Endothelial cell of umbilical vein (primary cell): ENCODE measurements around the gene DGKD. TPM values are rescaled to one million over a fixed set of nuclear protein-coding genes. Genes with fewer than 3 reads are reported as not detected.

Experiments used
- BruUV-seq: library from RNA; stranded (reverse); fragments of 400-500 nt; replicated peaks from 2 replicates; lab custom pipeline; 2021; lab: Mats Ljungman, UMichigan
- CTCF ChIA-PET: fragments of 300-600, 350-600 bp; sonication (Branson Sonifier 250); formaldehyde crosslinking; loops from one replicate; lab custom pipeline; 2021; ENCODE audit warnings: antibody characterized with exemption, inconsistent platforms; lab: Charles Lee
- POLR2A ChIA-PET: fragments of 300-600, 350-600 bp; sonication (Branson Sonifier 250); formaldehyde crosslinking; loops from one replicate; lab custom pipeline; 2021; ENCODE audit warnings: antibody characterized with exemption, inconsistent platforms; lab: Charles Lee
- DNase-seq: peaks from one replicate; pipeline ENCODE4 v3.0.0-alpha.2; 2011; ENCODE audit warnings: low read depth, low spot score
- FAIRE-seq: peaks from 2 replicates; lab custom pipeline; 2011; peaks lifted over from hg19 to GRCh38; lab: Jason Lieb, UNC
- H2AFZ ChIP-seq: 2 replicates; pipeline ENCODE4 v1.6.0; 2012; ENCODE audit warnings: low read depth, low read length, control low read depth, inconsistent platforms
- H3K27ac ChIP-seq: 2 replicates; pipeline ENCODE4 v1.5.1; 2011; ENCODE audit warnings: low read depth, mild to moderate bottlenecking, control low read depth, low read length, moderate library complexity; ENCODE audit not compliant: insufficient read depth
- H3K27me3 ChIP-seq, 2 experiments: 2 replicates each; pipeline versions ENCODE4 v1.6.0 to v1.6.1; 2011; ENCODE audit warnings: low read length in 2 of 2, mixed read lengths in 1 of 2; ENCODE audit not compliant: control insufficient read depth in 2 of 2, insufficient read depth in 2 of 2
- H3K36me3 ChIP-seq, 2 experiments: 2 replicates in 1 of 2; 3 replicates in 1 of 2; pipeline ENCODE4 v1.5.1; 2011; ENCODE audit warnings: low read length in 2 of 2, mild to moderate bottlenecking in 1 of 2, moderate library complexity in 1 of 2; ENCODE audit not compliant: control insufficient read depth in 2 of 2, insufficient read depth in 2 of 2; ENCODE audit errors: extremely low read depth in 1 of 2
- H3K4me1 ChIP-seq: 3 replicates; pipeline ENCODE4 v1.5.1; 2011; ENCODE audit warnings: mild to moderate bottlenecking, low read length; ENCODE audit not compliant: control insufficient read depth, insufficient read depth; ENCODE audit errors: extremely low read depth
- H3K4me2 ChIP-seq: 2 replicates; pipeline ENCODE4 v1.6.1; 2011; ENCODE audit warnings: low read length, control low read depth, mixed read lengths; ENCODE audit not compliant: insufficient read depth
- H3K4me3 ChIP-seq, 3 experiments: fragments of 200-600 bp in 1 of 3; sonication (generic), shearing (Covaris generic) in 1 of 3; replicated peaks in 1 of 3; 2 replicates each; pipeline ENCODE4 v1.5.1; 2011 to 2016; ENCODE audit warnings: control low read depth in 3 of 3, low read length in 3 of 3, mild to moderate bottlenecking in 2 of 3, inconsistent platforms in 1 of 3, low read depth in 1 of 3, moderate library complexity in 1 of 3; ENCODE audit not compliant: insufficient read depth in 1 of 3
- H3K79me2 ChIP-seq: 2 replicates; pipeline ENCODE4 v1.6.0; 2012; ENCODE audit warnings: low read length, inconsistent platforms; ENCODE audit not compliant: control insufficient read depth, insufficient read depth
- H3K9ac ChIP-seq: replicated peaks from 2 replicates; pipeline ENCODE3; 2011; ENCODE audit warnings: low read length, control low read depth; ENCODE audit not compliant: insufficient read depth; ENCODE audit errors: extremely low read depth
- H3K9me1 ChIP-seq: replicated peaks from 3 replicates; pipeline ENCODE4 v1.6.0; 2011; ENCODE audit warnings: mild to moderate bottlenecking, low read length; ENCODE audit not compliant: control insufficient read depth, insufficient read depth; ENCODE audit errors: extremely low read depth
- H3K9me3 ChIP-seq: replicated peaks from 2 replicates; pipeline ENCODE4 v1.5.1; 2012; ENCODE audit warnings: low read length, inconsistent platforms; ENCODE audit not compliant: control insufficient read depth, insufficient read depth
- H4K20me1 ChIP-seq: replicated peaks from 2 replicates; pipeline ENCODE3; 2011; ENCODE audit warnings: mild to moderate bottlenecking, low read length; ENCODE audit not compliant: control insufficient read depth, insufficient read depth; ENCODE audit errors: extremely low read depth
- EZH2 ChIP-seq: IDR thresholded peaks from 2 replicates; pipeline ENCODE4 v1.6.1; 2012; ENCODE audit warnings: borderline replicate concordance, low read depth, mild to moderate bottlenecking, moderate library complexity, low read length, inconsistent platforms; ENCODE audit not compliant: severe bottlenecking
- GATA2 ChIP-seq: IDR thresholded peaks from 2 replicates; pipeline ENCODE4 v1.7.0; 2011; ENCODE audit warnings: low read depth, mild to moderate bottlenecking, moderate library complexity, mixed read lengths, low read length; ENCODE audit not compliant: insufficient read length, insufficient read depth
- JUN ChIP-seq: IDR thresholded peaks from 2 replicates; pipeline ENCODE4 v1.6.1; 2011; ENCODE audit warnings: borderline replicate concordance, low read depth; ENCODE audit not compliant: insufficient read length, insufficient read depth
- MYC ChIP-seq: IDR thresholded peaks from one replicate; pipeline ENCODE4 v1.6.1; 2011; ENCODE audit warnings: mild to moderate bottlenecking, low read depth, low read length
- POLR2A ChIP-seq: IDR thresholded peaks from 2 replicates; pipeline ENCODE4 v1.6.1; 2012; ENCODE audit warnings: low read depth, mild to moderate bottlenecking, control low read depth, low read length
- POLR2AphosphoS5 ChIP-seq: IDR thresholded peaks from 2 replicates; pipeline ENCODE4 v1.6.1; 2012; ENCODE audit warnings: low read depth, mild to moderate bottlenecking, control low read depth, low read length, moderate library complexity; ENCODE audit not compliant: insufficient read depth
- dilution Hi-C: fragments of 300-500 bp; cut with MboI; formaldehyde crosslinking; loops from one replicate; pipeline ENCODE4 v1.15.0; 2019; ENCODE audit warnings: low sequenced_read_pairs; ENCODE audit not compliant: extremely low pct_ligation_motif_present
- intact Hi-C: fragments of 100-400 bp; cut with micrococcal nuclease; formaldehyde crosslinking; loops from one replicate; pipeline ENCODE4 v1.10.0; 2022
- polyA plus RNA-seq, 4 experiments: library from polyadenylated mRNA; depleted of rRNA in 3 of 4; stranded (reverse) in 3 of 4; unstranded in 1 of 4; fragments of >200 nt; gene quantifications; 2 replicates each; pipeline versions ENCODE4 v1.2.1 to v1.2.3, GENCODE V29; 2011 to 2012; ENCODE audit warnings: missing spikeins in 1 of 4
- total RNA-seq: library from RNA; stranded (reverse); gene quantifications from 2 replicates; pipeline ENCODE4 v1.2.3, GENCODE V29; 2021
- TF ChIP-seq, protein P1 (sequence below), 2 donors: IDR thresholded peaks; 1 replicate in 1 of 2; 2 replicates in 1 of 2; pipeline ENCODE4 v1.5.1; 2011; ENCODE audit warnings: low read length in 2 of 2, mild to moderate bottlenecking in 2 of 2, moderate library complexity in 2 of 2, control low read depth in 1 of 2, inconsistent platforms in 1 of 2, low read depth in 1 of 2; ENCODE audit not compliant: insufficient read depth in 1 of 2; ENCODE audit errors: extremely low read depth in 1 of 2

DGKD gene
- total and polyA plus RNA-seq, 2 donors (not counting 3 experiments of a cell fraction or from before 2014, with no cell fraction given): 10.8 to 36.6 TPM

DNA sequence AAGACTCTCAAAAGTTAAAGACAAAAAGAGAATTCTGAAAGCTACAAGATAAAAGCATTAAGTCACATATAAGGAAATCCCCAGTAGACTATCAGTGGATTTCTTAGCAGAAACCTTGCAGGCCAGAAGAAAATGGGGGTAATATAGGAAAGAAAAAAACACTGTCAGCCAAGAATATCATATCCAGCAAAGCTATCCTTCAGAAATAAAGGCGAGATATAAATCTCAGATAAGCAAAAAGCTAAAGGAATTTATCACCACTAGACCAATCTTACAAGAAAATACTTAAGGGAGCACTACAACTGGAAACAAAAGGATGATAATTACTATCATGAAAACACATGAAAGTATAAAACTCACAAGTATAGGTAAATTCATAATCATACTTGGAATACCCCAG lies 149.2 kb downstream of the DGKD start:
- POLR2A ChIA-PET: no interaction called here
- H3K4me1 ChIP-seq: no peaks in the 10 kb centered on the region
- H3K9me3 ChIP-seq: no peaks in the 10 kb centered on the region
- H3K27me3 ChIP-seq: no peaks in the 10 kb centered on the region
- intact Hi-C loops: no loop called here
- no peak overlapping the region for H3K4me2 ChIP-seq
- H3K9ac ChIP-seq: no peak overlapping the region
- no peaks in the 10 kb centered on the region for H3K36me3 ChIP-seq
- TF ChIP-seq, protein P1, sequence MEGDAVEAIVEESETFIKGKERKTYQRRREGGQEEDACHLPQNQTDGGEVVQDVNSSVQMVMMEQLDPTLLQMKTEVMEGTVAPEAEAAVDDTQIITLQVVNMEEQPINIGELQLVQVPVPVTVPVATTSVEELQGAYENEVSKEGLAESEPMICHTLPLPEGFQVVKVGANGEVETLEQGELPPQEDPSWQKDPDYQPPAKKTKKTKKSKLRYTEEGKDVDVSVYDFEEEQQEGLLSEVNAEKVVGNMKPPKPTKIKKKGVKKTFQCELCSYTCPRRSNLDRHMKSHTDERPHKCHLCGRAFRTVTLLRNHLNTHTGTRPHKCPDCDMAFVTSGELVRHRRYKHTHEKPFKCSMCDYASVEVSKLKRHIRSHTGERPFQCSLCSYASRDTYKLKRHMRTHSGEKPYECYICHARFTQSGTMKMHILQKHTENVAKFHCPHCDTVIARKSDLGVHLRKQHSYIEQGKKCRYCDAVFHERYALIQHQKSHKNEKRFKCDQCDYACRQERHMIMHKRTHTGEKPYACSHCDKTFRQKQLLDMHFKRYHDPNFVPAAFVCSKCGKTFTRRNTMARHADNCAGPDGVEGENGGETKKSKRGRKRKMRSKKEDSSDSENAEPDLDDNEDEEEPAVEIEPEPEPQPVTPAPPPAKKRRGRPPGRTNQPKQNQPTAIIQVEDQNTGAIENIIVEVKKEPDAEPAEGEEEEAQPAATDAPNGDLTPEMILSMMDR (IDR thresholded peaks at IDR 0.05; ENCODE audit: extremely low read depth in 1 of 2, insufficient read depth in 1 of 2, low read depth in 1 of 2, low read length in 2 of 2): no peak
- no peak for TF ChIP-seq JUN
- TF ChIP-seq EZH2: no peak
- TF ChIP-seq POLR2AphosphoS5: no peak
- TF ChIP-seq MYC: no peak
- TF ChIP-seq GATA2: no peak
- no peak for TF ChIP-seq POLR2A
- BruUV-seq: no TSS peak
- no peak overlapping the region for H3K27ac ChIP-seq
- no peaks in the 10 kb centered on the region for H3K79me2 ChIP-seq
- dilution Hi-C loops: no loop called here
- no peak overlapping the region for H3K4me3 ChIP-seq
- DNase-seq (no peak), FAIRE-seq (no peak)
- H3K9me1 ChIP-seq: no peaks in the 10 kb centered on the region
- no peaks in the 10 kb centered on the region for H4K20me1 ChIP-seq
- no peak overlapping the region for H2AFZ ChIP-seq
- CTCF ChIA-PET: interaction anchor here (1.0 kb wide), 1 partner anchor 9 kb away, joined by 3 read pairs; no protein-coding TSS in a partner anchor
